Left hindlimb (tissue), 1 donor: ENCODE data around the gene CNIH1.
"Not testable (repeated sequence)": the region's sequence is repeated elsewhere in the genome, so short reads cannot be mapped to it uniquely, and the experiment has no call there.

ENCODE experiments used
- DNase-seq: peaks from one replicate; pipeline ENCODE4 v3.0.0-alpha.2; 2018

The CNIH1 gene

DNA sequence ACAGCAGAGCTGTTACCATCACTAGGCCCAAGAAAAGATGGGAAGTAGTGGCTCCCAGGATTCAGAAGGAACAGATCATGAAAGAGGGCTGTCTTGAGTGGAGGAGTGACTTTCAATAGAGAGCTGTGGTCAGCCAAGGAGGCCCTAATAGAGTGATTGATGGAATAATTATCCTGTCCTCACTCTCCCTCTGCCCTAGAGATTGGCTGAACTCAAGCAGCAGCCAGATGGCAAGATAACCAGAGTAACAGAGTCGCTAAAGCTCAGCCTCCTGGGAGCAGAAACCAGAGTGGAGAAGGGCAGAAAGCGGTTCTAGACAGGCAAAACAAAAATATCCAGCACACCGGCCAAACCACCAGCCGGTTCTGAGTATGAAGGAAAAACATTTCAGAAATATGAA is 24.5 kb upstream of the CNIH1 start:
- no peak for DNase-seq

DNA sequence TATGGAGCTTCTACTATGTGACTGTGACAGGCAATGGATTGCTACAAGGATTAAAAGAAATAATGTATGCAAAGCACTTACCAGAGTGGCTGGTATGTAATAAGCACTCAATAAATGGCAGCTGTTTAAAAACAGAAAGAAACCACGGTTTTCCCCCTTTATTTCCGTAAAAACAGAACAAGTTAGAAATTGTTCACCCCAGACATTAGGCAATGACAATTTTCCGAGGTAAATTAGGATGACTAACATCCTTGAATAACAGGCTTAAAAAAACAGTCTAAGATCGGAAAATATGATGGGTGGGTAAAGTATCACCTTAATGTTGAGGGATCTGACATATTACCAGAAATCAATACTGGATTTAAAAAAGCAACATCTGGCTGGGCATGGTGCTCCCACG is 20.9 kb upstream of the CNIH1 start:
- no peak for DNase-seq

DNA sequence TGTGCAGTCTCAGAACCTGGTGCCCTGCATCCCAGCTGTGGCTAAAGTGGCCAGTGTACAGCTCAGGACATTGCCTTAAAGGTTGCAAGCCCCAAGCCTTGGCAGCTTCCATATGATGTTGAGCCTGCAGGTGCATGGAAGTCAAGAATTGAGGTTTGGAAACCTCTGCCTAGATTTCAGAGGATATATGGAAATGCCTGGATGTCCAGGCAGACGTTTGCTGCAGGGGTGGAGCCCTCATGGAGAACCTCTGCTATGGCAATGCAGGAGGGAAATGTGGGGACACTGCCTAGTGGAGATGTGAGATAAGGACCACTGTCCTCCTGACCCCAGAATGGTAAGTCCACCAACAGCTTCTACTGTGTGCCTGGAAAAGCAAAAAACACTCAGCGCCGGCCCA is 17.9 kb upstream of the CNIH1 start:
- DNase-seq, result no peak

DNA sequence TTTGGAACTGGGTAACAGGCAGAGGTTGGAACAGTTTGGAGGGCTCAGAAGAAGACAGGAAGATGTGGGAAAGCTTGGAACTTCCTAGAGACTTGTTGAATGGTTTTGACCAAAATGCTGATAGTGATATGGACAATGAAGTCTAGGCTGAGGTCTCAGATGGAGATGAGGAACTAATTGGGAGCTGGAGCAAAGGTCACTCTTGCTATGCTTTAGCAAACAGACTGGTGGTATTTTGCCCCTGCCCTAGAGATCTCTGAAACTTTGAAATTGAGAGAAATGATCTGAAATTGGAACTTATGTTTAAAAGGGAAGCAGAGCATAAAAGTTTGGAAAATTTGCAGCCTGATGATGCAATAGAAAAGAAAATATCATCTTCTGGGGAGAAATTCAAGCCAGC is 17.4 kb upstream of the CNIH1 start:
- not testable (repeated sequence) for DNase-seq

- no peak for DNase-seq
Measured at GRCh38 chr14:54457609-54457996, 16.4 kb upstream of the CNIH1 start.

- DNase-seq, result not testable (repeated sequence)
Measured at GRCh38 chr14:54456820-54457608, 15.8 kb upstream of the CNIH1 start.

GRCh38 chr14:54455363-54455762 is 14.2 kb upstream of the CNIH1 start:
- DNase-seq, result no peak

DNA sequence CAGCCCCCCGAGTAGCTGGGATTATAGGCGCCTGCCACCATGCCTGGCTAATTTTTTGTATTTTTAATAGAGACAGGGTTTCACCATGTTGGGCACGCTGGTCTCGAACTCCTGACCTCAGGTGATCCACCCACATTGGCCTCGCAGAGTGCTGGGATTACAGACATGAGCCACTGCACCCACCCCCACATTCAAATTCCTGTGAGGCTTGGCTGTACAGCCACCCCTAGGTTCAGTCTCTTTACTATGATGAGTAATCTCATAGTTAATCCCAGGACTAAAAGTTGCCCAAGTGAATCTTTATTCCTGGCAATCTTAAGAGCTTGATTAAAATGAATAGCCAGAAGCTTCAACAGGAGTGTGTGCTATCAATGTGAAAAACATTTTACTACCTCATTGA is 12.8 kb upstream of the CNIH1 start:
- DNase-seq, result not testable (repeated sequence)

DNA sequence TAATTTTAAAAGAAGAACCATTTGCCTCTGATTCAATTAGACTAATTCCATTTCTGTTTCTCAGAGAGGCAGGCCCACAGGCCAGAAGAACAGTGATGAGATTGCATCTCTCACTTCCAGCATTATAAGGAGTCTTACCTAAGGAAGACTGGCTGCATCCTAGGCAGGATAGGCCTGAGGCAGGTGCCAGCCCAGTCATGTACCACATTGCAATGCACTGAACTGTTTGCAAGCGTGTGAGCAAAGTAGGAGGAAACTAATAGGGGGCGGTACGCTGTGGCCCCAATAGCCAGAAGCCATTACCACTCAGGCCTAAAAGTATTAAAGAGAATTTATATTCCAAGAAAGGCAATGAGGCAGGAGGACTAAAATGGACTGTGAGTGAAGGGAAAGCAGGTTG is 12.1 kb upstream of the CNIH1 start:
- no peak for DNase-seq

GRCh38 chr14:54451961-54452360 is 10.8 kb upstream of the CNIH1 start:
- no peak for DNase-seq

DNA sequence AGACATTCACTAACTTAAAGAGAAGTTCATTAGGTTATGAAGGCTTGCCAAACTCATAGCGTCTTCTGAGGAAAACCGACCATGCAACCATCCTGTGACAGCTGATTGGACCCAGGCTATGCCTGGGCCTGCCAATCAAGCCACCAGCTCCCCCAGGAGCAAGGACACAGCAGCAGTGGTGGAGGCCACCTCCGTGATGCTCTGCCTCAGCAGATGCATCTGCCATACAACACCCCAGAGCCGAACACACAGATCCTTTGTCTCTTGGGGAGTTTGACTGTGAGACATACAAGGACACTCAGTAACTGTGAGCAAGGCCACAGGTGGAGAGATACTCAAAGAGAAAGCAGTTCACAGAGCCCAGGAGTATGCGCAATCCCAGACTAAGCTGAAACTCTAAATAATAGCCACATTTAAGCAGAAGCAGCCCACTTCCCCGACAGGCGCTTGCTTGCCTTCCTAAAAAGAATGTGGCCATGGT is 10.0 kb upstream of the CNIH1 start:
- DNase-seq, result no peak

DNA sequence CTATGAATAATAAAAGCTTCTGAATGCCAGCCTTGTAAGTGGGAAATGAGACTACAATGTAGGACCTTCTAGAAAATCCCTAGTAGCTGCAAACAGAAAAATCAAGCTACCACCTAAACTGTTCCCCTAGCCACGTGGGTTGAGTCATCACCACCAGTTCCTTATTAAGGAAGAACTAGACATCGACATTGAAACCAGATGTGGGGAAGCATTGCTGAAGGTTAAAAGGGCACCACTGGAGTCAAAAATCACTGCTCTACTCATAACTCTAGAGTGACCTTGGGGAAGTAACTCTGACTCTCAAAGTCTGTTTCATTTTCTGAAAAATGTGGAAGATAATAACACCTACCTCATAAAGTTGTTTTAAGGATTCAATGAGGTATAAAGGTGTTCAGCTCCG is 9.4 kb upstream of the CNIH1 start:
- no peak for DNase-seq

GRCh38 chr14:54447231-54447692 is 6.1 kb upstream of the CNIH1 start:
- DNase-seq, result no peak

DNA sequence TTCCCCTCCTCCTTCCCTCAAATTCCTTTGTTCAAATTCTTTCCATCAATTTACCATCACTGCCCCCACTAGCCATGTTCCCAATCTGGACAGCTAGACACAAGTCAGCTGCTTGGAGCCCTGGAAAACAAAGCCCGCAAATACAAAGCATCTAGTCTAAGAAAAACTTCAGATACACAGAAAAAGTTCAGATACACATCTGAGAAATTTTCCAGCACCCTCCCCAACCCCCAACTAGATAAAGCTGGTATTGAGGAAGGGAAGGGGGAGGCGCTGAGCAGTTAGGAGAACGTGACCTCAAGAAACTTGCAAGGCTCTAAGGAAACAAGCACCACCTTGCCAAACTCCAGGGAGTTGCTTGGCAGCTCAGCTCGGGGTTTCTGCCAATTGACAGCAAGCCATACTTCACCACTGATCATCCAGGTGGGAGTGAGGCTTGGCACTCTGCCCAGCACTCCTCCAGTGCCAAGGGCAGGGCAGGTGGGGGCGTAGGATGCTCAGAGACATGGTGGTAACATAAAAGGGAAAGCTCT is 5.1 kb upstream of the CNIH1 start:
- no peak for DNase-seq

DNA sequence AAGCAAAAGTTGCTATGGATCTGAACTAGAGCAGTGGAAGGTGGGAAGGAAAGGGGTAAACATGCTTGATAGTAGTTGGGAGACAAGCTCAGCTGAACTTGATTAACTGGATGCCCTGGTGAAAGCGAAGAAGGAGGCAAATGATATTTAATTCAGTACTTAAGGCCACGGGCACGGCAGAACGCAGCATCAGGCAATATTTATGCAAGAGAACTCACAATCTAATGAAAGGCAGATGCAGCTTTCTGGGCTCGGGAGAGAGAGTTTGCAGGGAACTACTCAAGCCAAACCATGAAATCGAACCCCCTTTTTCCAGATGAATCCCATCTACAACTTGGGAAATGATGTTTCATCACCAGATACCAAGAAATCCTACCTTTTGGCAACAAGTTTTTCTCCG is 3.5 kb upstream of the CNIH1 start:
- DNase-seq, result peak; percentile 39

GRCh38 chr14:54443981-54444380 is 2.8 kb upstream of the CNIH1 start:
- DNase-seq, result peak; percentile 40

GRCh38 chr14:54442961-54443360 is 1.8 kb upstream of the CNIH1 start:
- DNase-seq, result not testable (repeated sequence)

DNA sequence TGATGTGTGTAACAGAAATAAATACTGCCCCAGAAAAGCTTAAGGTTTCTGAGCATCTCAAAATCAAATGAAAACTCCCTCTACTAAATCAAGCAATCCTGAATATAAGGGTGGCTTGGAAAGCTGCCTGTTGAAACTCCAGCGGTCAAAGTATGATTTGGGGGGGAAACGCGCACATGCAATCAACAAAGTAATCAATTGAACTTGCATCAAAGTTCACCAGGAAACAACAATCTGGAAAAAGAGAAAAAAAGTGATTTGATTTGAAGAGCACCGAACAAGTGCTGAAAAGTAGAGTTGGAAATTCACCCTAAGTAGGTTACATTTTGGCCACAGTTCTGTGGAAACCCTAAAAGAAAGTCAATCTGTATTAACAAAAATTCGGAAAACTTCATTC is 700 bp downstream of the CNIH1 start:
- DNase-seq, result no peak

GRCh38 chr14:54440037-54440436 is 1.1 kb downstream of the CNIH1 start:
- DNase-seq, result no peak

- DNase-seq, result no peak
Measured at GRCh38 chr14:54438703-54439102, 2.5 kb downstream of the CNIH1 start.

DNA sequence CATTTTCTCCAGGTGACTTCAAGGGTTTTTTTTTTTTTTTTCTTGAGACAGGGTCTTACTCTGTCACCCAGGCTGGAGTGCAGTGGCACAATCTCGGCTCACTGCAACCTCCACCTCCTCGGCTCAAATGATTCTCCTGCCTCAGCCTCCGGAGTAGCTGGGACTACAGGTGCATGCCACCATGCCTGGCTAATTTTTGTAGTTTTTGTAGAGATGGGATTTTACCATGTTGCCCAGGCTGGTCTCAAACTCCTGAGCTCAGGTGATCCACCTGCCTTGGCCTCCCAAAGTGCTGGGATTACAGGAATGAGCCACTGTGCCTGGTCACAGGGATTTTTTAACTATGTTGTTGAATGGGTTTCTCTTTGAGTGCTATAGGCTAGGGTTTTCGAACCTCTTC is 3.2 kb downstream of the CNIH1 start:
- not testable (repeated sequence) for DNase-seq

- DNase-seq, result no peak
Measured at GRCh38 chr14:54435500-54435981, 5.6 kb downstream of the CNIH1 start.

DNA sequence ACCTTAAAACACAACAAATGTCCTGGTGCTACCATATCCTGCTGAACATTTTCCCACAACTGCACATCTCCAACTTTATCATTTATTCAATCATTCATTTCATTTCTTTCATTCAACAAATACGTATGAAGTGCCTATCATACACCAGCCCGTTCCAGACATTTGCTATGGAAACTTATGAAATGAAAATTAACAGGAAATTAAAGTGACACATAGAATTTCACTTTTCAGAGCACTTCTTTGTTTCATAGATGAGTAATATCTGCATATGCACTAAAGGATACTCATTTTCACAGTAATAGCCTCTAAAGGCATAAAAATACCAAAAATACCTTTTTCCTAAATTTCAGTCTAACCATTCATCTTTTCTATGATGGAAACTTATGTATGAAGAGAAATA is 12.6 kb downstream of the CNIH1 start:
- no peak for DNase-seq

GRCh38 chr14:54427871-54428270 is 13.3 kb downstream of the CNIH1 start:
- DNase-seq, result no peak
